22Rv1 (cell line): ENCODE data around the gene CFDP1.

Experiments used
- CTCF ChIP-seq: fragments of 450-650 bp; IDR thresholded peaks from 2 replicates; pipeline ENCODE4 v1.5.1; 2017; ENCODE audit warnings: mild to moderate bottlenecking
- ZFX ChIP-seq: fragments of 450-650 bp; IDR thresholded peaks from 2 replicates; pipeline ENCODE4 v1.6.1; 2017; ENCODE audit warnings: antibody characterized with exemption, borderline replicate concordance

GRCh38 chr16:75306099-75306762 lies 127.1 kb downstream of the CFDP1 start:
- TF ChIP-seq CTCF (no peak), ZFX (no peak)
